DND-41 (cell line): ENCODE data around the gene DHX36.

Experiments used
- ATAC-seq: fragments of 200-7000 bp; cut with Tn5 transposase; 3 replicates; pipeline ENCODE4 v1.9.1; 2021; ENCODE audit warnings: low read depth; ENCODE audit not compliant: insufficient read depth
- DNase-seq: peaks from one replicate; pipeline ENCODE4 v3.0.0-alpha.2; 2020
- H2AFZ ChIP-seq: 2 replicates; pipeline ENCODE4 v1.6.0; 2012; ENCODE audit warnings: low read depth, low read length
- H3K27ac ChIP-seq: 2 replicates; pipeline ENCODE4 v1.5.1; 2012; ENCODE audit warnings: low read length, inconsistent platforms
- H3K27me3 ChIP-seq: fragments of 200-600 bp; sonication (generic); 2 replicates; pipeline ENCODE4 v1.6.0; 2012; ENCODE audit warnings: low read length, mild to moderate bottlenecking, inconsistent platforms; ENCODE audit not compliant: insufficient read depth, poor library complexity
- H3K36me3 ChIP-seq: 2 replicates; pipeline ENCODE4 v1.5.1; 2012; ENCODE audit warnings: low read length, inconsistent platforms; ENCODE audit not compliant: insufficient read depth
- H3K4me1 ChIP-seq: 2 replicates; pipeline ENCODE4 v1.5.1; 2012; ENCODE audit warnings: mild to moderate bottlenecking, low read length; ENCODE audit not compliant: insufficient read depth
- H3K4me2 ChIP-seq: 2 replicates; pipeline ENCODE4 v1.6.0; 2012; ENCODE audit warnings: mild to moderate bottlenecking, moderate library complexity, low read length, inconsistent platforms; ENCODE audit not compliant: insufficient read depth
- H3K4me3 ChIP-seq, 2 experiments: fragments of 200-600 bp in 1 of 2; shearing (Covaris generic) in 1 of 2; 2 replicates each; pipeline ENCODE4 v1.5.1; 2012 to 2016; ENCODE audit warnings: inconsistent platforms in 2 of 2, low read length in 2 of 2, mild to moderate bottlenecking in 2 of 2, low read depth in 1 of 2, moderate library complexity in 1 of 2
- H3K79me2 ChIP-seq: 2 replicates; pipeline ENCODE4 v1.6.0; 2012; ENCODE audit warnings: low read length, inconsistent platforms; ENCODE audit not compliant: insufficient read depth
- H3K9ac ChIP-seq: 2 replicates; pipeline ENCODE4 v1.6.0; 2012; ENCODE audit warnings: low read depth, mild to moderate bottlenecking, inconsistent platforms, low read length, moderate library complexity
- H3K9me3 ChIP-seq: 2 replicates; pipeline ENCODE4 v1.5.1; 2012; ENCODE audit warnings: low read length, moderate library complexity, mild to moderate bottlenecking, inconsistent platforms; ENCODE audit not compliant: insufficient read depth, severe bottlenecking
- H4K20me1 ChIP-seq: 2 replicates; pipeline ENCODE4 v1.6.0; 2012; ENCODE audit warnings: low read length; ENCODE audit not compliant: insufficient read depth
- CTCF ChIP-seq: IDR thresholded peaks from 2 replicates; pipeline ENCODE4 v1.5.1; 2012; ENCODE audit warnings: borderline replicate concordance, low read length, moderate library complexity, mild to moderate bottlenecking; ENCODE audit not compliant: poor library complexity, severe bottlenecking; ENCODE audit errors: extremely low read depth
- EZH2 ChIP-seq: IDR thresholded peaks from 3 replicates; pipeline ENCODE4 v1.6.1; 2012; ENCODE audit warnings: borderline replicate concordance, low read depth, mild to moderate bottlenecking, moderate library complexity, low read length, inconsistent platforms; ENCODE audit not compliant: severe bottlenecking

The DHX36 gene

GRCh38 chr3:154314152-154314551 lies 10.1 kb downstream of the DHX36 start:
- Histone ChIP-seq H3K9ac (no peak overlapping the region), H3K27me3 (no peaks in the 10 kb centered on the region), H3K4me2 (no peak overlapping the region), H3K9me3 (no peaks in the 10 kb centered on the region), H4K20me1 (peaks cover 38% of the 10 kb centered on the region), H3K4me3 (no peak overlapping the region), H2AFZ (no peak overlapping the region), H3K4me1 (peaks cover 16% of the 10 kb centered on the region), H3K36me3 (peaks cover 73% of the 10 kb centered on the region), H3K79me2 (peaks cover 65% of the 10 kb centered on the region), H3K27ac (no peak overlapping the region)
- no peak for TF ChIP-seq EZH2
- TF ChIP-seq CTCF, result no peak
- DNase-seq (no peak), ATAC-seq (no peak)

- peaks cover 7% of the 10 kb centered on the region; the same call in 1 of the 2 replicates for H4K20me1 ChIP-seq
- ATAC-seq (no peak), DNase-seq (no peak)
- no peaks in the 10 kb centered on the region for H3K9me3 ChIP-seq
- H3K79me2 ChIP-seq, result peaks cover 35% of the 10 kb centered on the region
- no peak overlapping the region for H3K9ac ChIP-seq
- H3K4me3 ChIP-seq, result no peak overlapping the region
- no peaks in the 10 kb centered on the region for H3K27me3 ChIP-seq
- no peak overlapping the region for H3K27ac ChIP-seq
- H3K36me3 ChIP-seq, result peaks cover 88% of the 10 kb centered on the region
- H3K4me1 ChIP-seq, result no peaks in the 10 kb centered on the region
- TF ChIP-seq CTCF (no peak), EZH2 (no peak)
- H2AFZ ChIP-seq, result no peak overlapping the region
- no peak overlapping the region for H3K4me2 ChIP-seq
These were observed 13.4 kb downstream of the DHX36 start for GRCh38 chr3:154310840-154311239.

GRCh38 chr3:154307363-154307762 lies 16.9 kb downstream of the DHX36 start:
- H3K27ac ChIP-seq, result no peak overlapping the region
- H3K79me2 ChIP-seq, result peaks cover 10% of the 10 kb centered on the region; the same call in 1 of the 2 replicates
- H3K4me3 ChIP-seq, result no peak overlapping the region
- no peak overlapping the region for H3K4me2 ChIP-seq
- no peaks in the 10 kb centered on the region for H3K4me1 ChIP-seq
- peaks cover 90% of the 10 kb centered on the region for H3K36me3 ChIP-seq
- TF ChIP-seq EZH2, result no peak
- no peak for TF ChIP-seq CTCF
- no peaks in the 10 kb centered on the region for H3K27me3 ChIP-seq
- H4K20me1 ChIP-seq, result no peaks in the 10 kb centered on the region; the same call in 1 of the 2 replicates
- DNase-seq (no peak), ATAC-seq (no peak)
- no peak overlapping the region for H3K9ac ChIP-seq
- H3K9me3 ChIP-seq, result no peaks in the 10 kb centered on the region
- H2AFZ ChIP-seq, result no peak overlapping the region

- H3K36me3 ChIP-seq, result peaks cover 97% of the 10 kb centered on the region
- H3K9me3 ChIP-seq, result no peaks in the 10 kb centered on the region
- no peak overlapping the region for H3K27ac ChIP-seq
- ATAC-seq (no peak), DNase-seq (no peak)
- no peaks in the 10 kb centered on the region; the same call in 1 of the 2 replicates for H4K20me1 ChIP-seq
- H3K27me3 ChIP-seq, result no peaks in the 10 kb centered on the region
- H3K79me2 ChIP-seq, result 0 out of 2 replicates have a peak, but pooled peaks cover 3% of the 10 kb centered on the region
- H3K9ac ChIP-seq, result no peak overlapping the region
- no peaks in the 10 kb centered on the region for H3K4me1 ChIP-seq
- no peak overlapping the region for H3K4me3 ChIP-seq
- TF ChIP-seq CTCF, result no peak
- TF ChIP-seq EZH2, result no peak
- H2AFZ ChIP-seq, result no peak overlapping the region
- H3K4me2 ChIP-seq, result no peak overlapping the region
These were observed 19.4 kb downstream of the DHX36 start for GRCh38 chr3:154304936-154305335.
